ENCODE data around the gene STK31. TPM values are rescaled to one million over a fixed set of nuclear protein-coding genes. Genes with fewer than 3 reads are reported as not detected.
"Not testable (repeated sequence)": the region's sequence is repeated elsewhere in the genome, so short reads cannot be mapped to it uniquely, and the experiment has no call there.

STK31 gene
- total RNA-seq, 1 donor = 0.09 TPM

GRCh38 chr7:23852135-23852534 lies 142.1 kb downstream of the STK31 start:
- TF ChIP-seq, protein P1, sequence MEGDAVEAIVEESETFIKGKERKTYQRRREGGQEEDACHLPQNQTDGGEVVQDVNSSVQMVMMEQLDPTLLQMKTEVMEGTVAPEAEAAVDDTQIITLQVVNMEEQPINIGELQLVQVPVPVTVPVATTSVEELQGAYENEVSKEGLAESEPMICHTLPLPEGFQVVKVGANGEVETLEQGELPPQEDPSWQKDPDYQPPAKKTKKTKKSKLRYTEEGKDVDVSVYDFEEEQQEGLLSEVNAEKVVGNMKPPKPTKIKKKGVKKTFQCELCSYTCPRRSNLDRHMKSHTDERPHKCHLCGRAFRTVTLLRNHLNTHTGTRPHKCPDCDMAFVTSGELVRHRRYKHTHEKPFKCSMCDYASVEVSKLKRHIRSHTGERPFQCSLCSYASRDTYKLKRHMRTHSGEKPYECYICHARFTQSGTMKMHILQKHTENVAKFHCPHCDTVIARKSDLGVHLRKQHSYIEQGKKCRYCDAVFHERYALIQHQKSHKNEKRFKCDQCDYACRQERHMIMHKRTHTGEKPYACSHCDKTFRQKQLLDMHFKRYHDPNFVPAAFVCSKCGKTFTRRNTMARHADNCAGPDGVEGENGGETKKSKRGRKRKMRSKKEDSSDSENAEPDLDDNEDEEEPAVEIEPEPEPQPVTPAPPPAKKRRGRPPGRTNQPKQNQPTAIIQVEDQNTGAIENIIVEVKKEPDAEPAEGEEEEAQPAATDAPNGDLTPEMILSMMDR (IDR thresholded peaks at IDR 0.05; ENCODE audit: insufficient read depth, low read length) = no peak
- peak; percentile 31 for DNase-seq (ENCODE audit: low read depth)
- H3K4me3 ChIP-seq (ENCODE audit: low read depth, low read length) = no peak overlapping the region

- no peak overlapping the region for H3K4me3 ChIP-seq (ENCODE audit: low read depth, low read length)
- TF ChIP-seq, protein P1 (IDR thresholded peaks at IDR 0.05; ENCODE audit: insufficient read depth, low read length) = no peak
- no peak for DNase-seq (ENCODE audit: low read depth)
Measured at GRCh38 chr7:23852988-23853387, 143.0 kb downstream of the STK31 start.

DNA sequence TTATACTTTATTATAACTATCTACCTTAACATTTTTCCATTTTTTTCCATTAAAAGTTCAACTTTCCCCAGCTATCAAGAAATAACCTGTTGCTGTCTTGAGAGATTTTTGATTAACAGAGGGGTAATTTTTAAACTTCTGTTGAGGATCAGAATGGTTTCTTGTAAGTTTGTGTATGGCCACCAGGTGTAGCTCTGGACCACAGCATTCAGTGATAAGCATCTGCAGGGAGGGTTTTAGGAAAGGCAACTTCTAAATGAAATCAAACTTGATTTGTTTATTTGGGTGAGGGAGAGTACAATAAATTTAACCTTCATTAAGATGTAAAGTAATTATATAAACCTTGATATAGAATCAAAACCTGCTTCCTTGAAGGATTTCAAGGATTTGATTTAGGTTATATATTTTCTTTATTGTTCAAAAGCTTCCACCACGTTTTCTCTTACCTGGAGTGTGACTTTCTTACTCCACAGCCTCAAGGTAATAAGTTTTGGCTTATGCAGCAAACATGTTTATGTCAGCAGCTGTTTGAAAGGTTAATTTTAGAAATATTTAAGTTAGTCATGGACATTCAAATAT lies 153.3 kb downstream of the STK31 start:
- H3K4me3 ChIP-seq (ENCODE audit: low read depth, low read length) = no peak overlapping the region
- DNase-seq (ENCODE audit: low read depth) = peak; percentile 71
- TF ChIP-seq, protein P1 (IDR thresholded peaks at IDR 0.05; ENCODE audit: insufficient read depth, low read length) = peak; percentile 75

- no peak overlapping the region for H3K4me3 ChIP-seq (ENCODE audit: low read depth, low read length)
- TF ChIP-seq, protein P1 (IDR thresholded peaks at IDR 0.05; ENCODE audit: insufficient read depth, low read length) = no peak
- DNase-seq (ENCODE audit: low read depth) = peak; percentile 82
Measured at GRCh38 chr7:23864973-23865372, 155.0 kb downstream of the STK31 start.

DNA sequence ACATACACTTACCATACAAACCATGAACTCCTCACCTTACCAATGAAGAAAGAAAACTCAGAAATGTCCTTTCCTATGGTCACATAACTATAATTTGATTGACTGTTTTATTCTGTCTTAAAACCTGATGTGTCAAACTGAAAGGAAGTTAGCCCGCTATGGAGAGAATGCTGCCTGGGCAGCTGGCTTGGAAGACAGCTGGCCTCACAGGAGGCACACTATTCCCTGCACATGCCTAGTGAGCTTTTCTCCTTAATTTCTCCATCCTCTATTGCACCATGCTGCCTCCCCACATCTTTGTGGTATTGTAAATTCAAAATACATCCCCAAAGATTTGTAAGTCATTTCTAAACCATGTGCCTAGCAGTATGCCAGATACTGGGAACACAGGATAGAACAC lies 163.3 kb downstream of the STK31 start:
- no peak overlapping the region for H3K4me3 ChIP-seq (ENCODE audit: low read depth, low read length)
- TF ChIP-seq, protein P1 (IDR thresholded peaks at IDR 0.05; ENCODE audit: insufficient read depth, low read length) = no peak
- no peak for DNase-seq (ENCODE audit: low read depth)

GRCh38 chr7:23876526-23876925 lies 166.5 kb downstream of the STK31 start:
- not testable (repeated sequence) for DNase-seq (ENCODE audit: low read depth); H3K4me3 ChIP-seq (ENCODE audit: low read depth, low read length)

Other genes with a start within 250 kb of the STK31 start
- gene IGF2BP3, start 239.7 kb upstream of the STK31 start, total RNA-seq (ENCODE audit: low replicate concordance) = 2.9 and 116 TPM in 2 replicates
- 34.8 and 48.0 TPM in 2 replicates for gene TRA2A, start 178.2 kb upstream of the STK31 start, total RNA-seq (ENCODE audit: low replicate concordance)
- 3.9 and 8.5 TPM in 2 replicates for gene CCDC126, start 112.8 kb upstream of the STK31 start, total RNA-seq (ENCODE audit: low replicate concordance)
- gene FAM221A, start 30.0 kb upstream of the STK31 start, total RNA-seq (ENCODE audit: low replicate concordance) = 0.74 and 1.4 TPM in 2 replicates

Data from fibroblast of the aortic adventitia (primary cell).